Ishikawa (cell line): ENCODE measurements around the gene GMDS.

Experiments used
- CEBPB ChIP-seq: IDR thresholded peaks from 2 replicates; pipeline ENCODE4 v1.6.1; 2012
- CREB1 ChIP-seq: IDR thresholded peaks from 2 replicates; pipeline ENCODE4 v1.6.1; 2012; ENCODE audit warnings: low read depth
- EGR1 ChIP-seq: IDR thresholded peaks from 2 replicates; pipeline ENCODE4 v1.6.1; 2012
- EP300 ChIP-seq: IDR thresholded peaks from 2 replicates; pipeline ENCODE4 v1.6.1; 2012; ENCODE audit warnings: borderline replicate concordance
- FOXM1 ChIP-seq: IDR thresholded peaks from 2 replicates; pipeline ENCODE4 v1.6.1; 2012; ENCODE audit warnings: low read depth, borderline replicate concordance
- MAX ChIP-seq: IDR thresholded peaks from 2 replicates; pipeline ENCODE4 v1.6.1; 2012
- NFIC ChIP-seq: IDR thresholded peaks from 2 replicates; pipeline ENCODE4 v1.6.1; 2012
- RAD21 ChIP-seq: IDR thresholded peaks from 2 replicates; pipeline ENCODE4 v1.6.1; 2012; ENCODE audit warnings: low read depth
- REST ChIP-seq: IDR thresholded peaks from 2 replicates; pipeline ENCODE4 v1.6.1; 2012; ENCODE audit warnings: low read depth, mild to moderate bottlenecking
- TAF1 ChIP-seq: IDR thresholded peaks from 2 replicates; pipeline ENCODE4 v1.6.1; 2012; ENCODE audit warnings: low read depth, mild to moderate bottlenecking
- TCF12 ChIP-seq: IDR thresholded peaks from 2 replicates; pipeline ENCODE4 v1.6.1; 2012; ENCODE audit warnings: low read depth
- TEAD4 ChIP-seq: IDR thresholded peaks from 2 replicates; pipeline ENCODE4 v1.6.1; 2012
- USF1 ChIP-seq: IDR thresholded peaks from 2 replicates; pipeline ENCODE4 v1.6.1; 2012
- YY1 ChIP-seq: IDR thresholded peaks from 2 replicates; pipeline ENCODE4 v1.6.1; 2012; ENCODE audit warnings: low read depth
- ZBTB7A ChIP-seq: IDR thresholded peaks from 2 replicates; pipeline ENCODE4 v1.6.1; 2012; ENCODE audit warnings: low read depth

GMDS gene

DNA sequence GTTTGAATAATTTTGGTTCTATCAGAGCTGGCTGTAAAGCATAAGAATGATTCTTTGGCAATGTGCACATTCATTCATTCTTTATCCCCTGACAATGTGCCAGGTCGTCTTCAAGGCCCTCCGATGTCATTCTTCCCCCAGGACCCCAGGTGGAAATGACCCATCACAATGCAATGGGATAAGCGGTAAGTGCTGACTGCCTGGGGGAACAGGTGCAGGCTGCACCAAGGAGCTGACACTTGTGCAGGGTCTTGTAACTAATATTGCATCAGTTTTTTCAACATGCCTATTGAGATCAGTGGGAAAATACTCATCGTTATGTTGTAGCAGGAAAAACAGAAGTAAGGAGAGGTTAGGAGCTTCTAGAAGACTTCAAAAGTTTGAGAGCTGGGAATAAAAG is 530.1 kb downstream of the GMDS start:
- TF ChIP-seq CREB1 (no peak), EGR1 (no peak), ZBTB7A (no peak), REST (no peak), USF1 (no peak)

GRCh38 chr6:1714654-1715053 is 530.8 kb downstream of the GMDS start:
- TF ChIP-seq EP300 (no peak), USF1 (no peak), CEBPB (no peak), MAX (no peak), TAF1 (no peak), TCF12 (no peak), NFIC (no peak), REST (no peak)

DNA sequence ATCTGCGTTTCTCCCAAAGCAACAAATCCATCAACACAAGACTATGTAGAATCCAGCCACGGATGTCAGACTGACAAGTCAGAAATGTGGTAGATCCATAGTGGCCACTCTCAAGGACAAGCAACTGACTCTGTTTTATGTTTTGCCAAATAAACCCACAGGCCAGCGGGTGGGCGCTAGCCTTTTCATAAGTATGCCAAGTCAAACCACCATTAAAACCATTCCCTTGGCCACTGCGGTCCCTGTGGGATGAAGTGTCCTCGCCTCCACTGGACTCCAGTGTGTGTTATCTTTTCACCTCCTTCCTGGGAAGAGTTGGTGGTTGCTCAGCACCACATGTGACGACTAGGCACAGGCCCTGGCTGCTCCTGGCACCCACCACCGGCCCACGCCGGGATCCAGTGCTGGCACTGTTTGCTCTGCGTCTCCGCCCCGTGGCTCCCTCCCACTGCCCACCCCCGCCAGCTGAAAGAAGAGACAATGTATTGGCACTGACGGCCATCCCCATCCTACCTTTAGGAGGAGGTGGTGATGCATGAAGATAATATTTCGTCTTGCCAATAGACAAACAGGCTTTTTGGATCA is 532.3 kb downstream of the GMDS start:
- no peak for TF ChIP-seq TCF12
- TF ChIP-seq NFIC = no peak
- no peak for TF ChIP-seq YY1
- TF ChIP-seq ZBTB7A = no peak
- no peak for TF ChIP-seq REST
- TF ChIP-seq FOXM1 = no peak
- TF ChIP-seq CEBPB = no peak
- TF ChIP-seq TEAD4 = no peak
- no peak for TF ChIP-seq MAX
- no peak for TF ChIP-seq CREB1
- no peak for TF ChIP-seq USF1
- no peak for TF ChIP-seq TAF1
- TF ChIP-seq EP300 = no peak

DNA sequence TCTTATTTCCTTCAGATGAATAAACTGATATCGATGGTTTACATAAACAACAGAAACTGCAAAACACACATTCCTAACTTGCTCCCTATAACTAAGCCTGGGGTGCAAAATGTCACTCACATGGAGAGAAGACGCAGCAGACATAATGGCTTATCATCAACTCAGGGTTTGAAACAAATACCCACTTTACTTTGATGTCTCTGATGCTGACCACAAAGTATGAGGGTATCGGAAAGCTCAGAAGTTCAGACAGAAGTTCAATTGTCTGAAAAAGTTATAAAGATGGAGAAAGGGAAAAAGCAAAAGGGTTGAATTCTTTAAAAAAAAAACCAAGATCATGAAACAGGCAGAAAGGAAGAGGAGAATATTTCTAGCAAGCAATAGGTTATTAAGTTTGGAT is 533.0 kb downstream of the GMDS start:
- TF ChIP-seq EP300 (no peak), CEBPB (no peak), TAF1 (no peak), TEAD4 (no peak), TCF12 (no peak), ZBTB7A (no peak), YY1 (no peak), RAD21 (no peak), MAX (no peak), NFIC (no peak), USF1 (no peak), CREB1 (no peak), FOXM1 (no peak), EGR1 (no peak), REST (no peak)
